ENCODE data around the gene TTC27.

Gene TTC27

DNA sequence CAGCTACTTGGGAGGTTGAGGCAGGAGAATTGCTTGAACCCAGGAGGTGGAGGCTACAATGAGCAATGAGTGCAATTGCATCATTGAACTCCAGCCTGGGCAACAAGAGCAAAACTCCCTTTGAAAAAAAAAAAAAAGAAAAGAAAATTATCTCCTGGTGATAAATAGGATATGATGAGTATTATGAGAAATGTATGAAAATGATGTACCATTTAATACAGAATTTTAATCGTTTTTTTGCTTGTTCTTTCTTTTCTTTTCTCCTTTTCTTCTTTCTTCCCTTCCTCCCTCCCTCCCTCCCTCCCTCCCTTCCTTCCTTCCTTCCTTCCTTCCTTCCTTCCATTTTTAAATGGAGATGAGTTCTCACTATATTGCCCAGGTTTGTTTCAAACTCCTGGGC, 40.4 kb downstream of the TTC27 start:
- WGBS, result no CpG with 5 or more reads among the region's 1 CpG
- Histone ChIP-seq H3K9me3 (ENCODE audit: insufficient read depth, low read depth, low read length) (no peaks in the 10 kb centered on the region), H3K36me3 (ENCODE audit: insufficient read depth, low read length) (peaks cover 34% of the 10 kb centered on the region), H3K9ac (ENCODE audit: low read depth, low read length) (no peak overlapping the region), H3K4me1 (ENCODE audit: insufficient read depth, low read length) (no peaks in the 10 kb centered on the region), H3K27me3 (ENCODE audit: insufficient read depth, low read length) (no peaks in the 10 kb centered on the region), H3K27ac (ENCODE audit: low read depth, low read length) (no peak overlapping the region), H3K4me3 (ENCODE audit: low read length) (no peak overlapping the region)

- H3K9ac ChIP-seq (ENCODE audit: low read depth, low read length), result no peak overlapping the region
- no peaks in the 10 kb centered on the region for H3K27me3 ChIP-seq (ENCODE audit: insufficient read depth, low read length)
- H3K4me3 ChIP-seq (ENCODE audit: low read length), result no peak overlapping the region
- peaks cover 27% of the 10 kb centered on the region for H3K36me3 ChIP-seq (ENCODE audit: insufficient read depth, low read length)
- no peaks in the 10 kb centered on the region for H3K9me3 ChIP-seq (ENCODE audit: insufficient read depth, low read depth, low read length)
- 90% methylated on average over 2 of the region's 2 CpGs for WGBS
- no peak overlapping the region for H3K27ac ChIP-seq (ENCODE audit: low read depth, low read length)
- H3K4me1 ChIP-seq (ENCODE audit: insufficient read depth, low read length), result no peaks in the 10 kb centered on the region
These were observed 44.2 kb downstream of the TTC27 start for GRCh38 chr2:32671885-32672533.

GRCh38 chr2:32678825-32679224, 51.0 kb downstream of the TTC27 start:
- peaks cover 1% of the 10 kb centered on the region; the same call in 1 of the 2 replicates for H3K36me3 ChIP-seq (ENCODE audit: insufficient read depth, low read length)
- H3K27me3 ChIP-seq (ENCODE audit: insufficient read depth, low read length), result no peaks in the 10 kb centered on the region
- no peak overlapping the region for H3K9ac ChIP-seq (ENCODE audit: low read depth, low read length)
- no peaks in the 10 kb centered on the region; the same call in 1 of the 2 replicates for H3K4me1 ChIP-seq (ENCODE audit: insufficient read depth, low read length)
- H3K27ac ChIP-seq (ENCODE audit: low read depth, low read length), result no peak overlapping the region
- H3K4me3 ChIP-seq (ENCODE audit: low read length), result no peak overlapping the region
- no peaks in the 10 kb centered on the region for H3K9me3 ChIP-seq (ENCODE audit: insufficient read depth, low read depth, low read length)

- Histone ChIP-seq H3K4me1 (ENCODE audit: insufficient read depth, low read length) (no peaks in the 10 kb centered on the region; the same call in 1 of the 2 replicates), H3K27me3 (ENCODE audit: insufficient read depth, low read length) (no peaks in the 10 kb centered on the region), H3K9me3 (ENCODE audit: insufficient read depth, low read depth, low read length) (no peaks in the 10 kb centered on the region), H3K27ac (ENCODE audit: low read depth, low read length) (no peak overlapping the region), H3K4me3 (ENCODE audit: low read length) (no peak overlapping the region), H3K36me3 (ENCODE audit: insufficient read depth, low read length) (no peaks in the 10 kb centered on the region; the same call in 1 of the 2 replicates), H3K9ac (ENCODE audit: low read depth, low read length) (no peak overlapping the region)
- WGBS, result 94% methylated on average over 4 of the region's 4 CpGs
These were observed 53.1 kb downstream of the TTC27 start for GRCh38 chr2:32680942-32681341.

DNA sequence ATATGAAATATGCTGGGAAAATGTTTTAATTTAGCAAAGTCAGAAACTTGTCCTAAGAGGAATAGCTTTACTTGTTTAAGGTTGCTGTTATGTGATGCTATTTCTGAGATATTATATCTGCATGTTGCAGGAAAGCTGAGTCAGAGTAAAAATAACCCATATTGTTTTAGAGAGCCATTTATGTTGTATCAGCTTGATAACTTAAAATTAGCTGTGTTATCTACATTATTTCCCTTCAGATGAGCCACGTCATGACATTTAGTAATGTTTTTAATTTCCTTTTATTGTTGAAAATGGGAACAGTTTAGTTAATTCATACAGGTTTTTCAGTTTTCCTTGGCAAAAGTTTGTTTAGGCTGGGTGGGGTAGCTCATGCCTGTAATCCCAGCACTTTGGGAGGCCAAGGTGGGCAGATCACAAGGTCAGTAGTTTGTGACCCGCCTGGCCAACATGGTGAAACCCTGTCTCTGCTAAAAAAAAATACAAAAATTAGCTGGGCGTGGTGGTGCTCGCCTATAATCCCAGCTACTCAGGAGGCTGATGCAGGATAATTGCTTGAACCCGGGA, 55.8 kb downstream of the TTC27 start:
- no peaks in the 10 kb centered on the region for H3K9me3 ChIP-seq (ENCODE audit: insufficient read depth, low read depth, low read length)
- no peak overlapping the region for H3K9ac ChIP-seq (ENCODE audit: low read depth, low read length)
- H3K36me3 ChIP-seq (ENCODE audit: insufficient read depth, low read length), result no peaks in the 10 kb centered on the region
- H3K27me3 ChIP-seq (ENCODE audit: insufficient read depth, low read length), result no peaks in the 10 kb centered on the region
- no peaks in the 10 kb centered on the region; the same call in 1 of the 2 replicates for H3K4me1 ChIP-seq (ENCODE audit: insufficient read depth, low read length)
- no peak overlapping the region for H3K4me3 ChIP-seq (ENCODE audit: low read length)
- H3K27ac ChIP-seq (ENCODE audit: low read depth, low read length), result no peak overlapping the region
- 93% methylated on average over 5 of the region's 5 CpGs for WGBS

DNA sequence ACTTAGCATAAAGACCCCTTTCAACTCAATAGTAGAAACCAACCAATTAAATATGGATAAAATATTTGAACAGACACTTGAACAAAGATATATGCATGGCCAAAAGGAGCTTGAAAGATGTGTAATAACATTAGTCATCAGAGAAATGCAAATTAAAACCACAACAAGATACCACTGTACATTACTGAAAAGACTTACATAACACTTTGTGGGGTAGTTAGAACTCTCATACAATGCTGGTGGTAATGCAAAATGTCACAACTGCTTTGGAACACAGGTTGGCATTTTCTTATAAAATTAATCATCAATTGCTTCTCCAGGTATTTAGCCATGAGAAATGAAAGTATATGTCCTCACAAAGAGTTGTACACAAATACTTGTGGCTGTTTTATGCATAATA, 60.7 kb downstream of the TTC27 start:
- Histone ChIP-seq H3K4me1 (ENCODE audit: insufficient read depth, low read length) (no peaks in the 10 kb centered on the region), H3K36me3 (ENCODE audit: insufficient read depth, low read length) (no peaks in the 10 kb centered on the region), H3K27me3 (ENCODE audit: insufficient read depth, low read length) (no peaks in the 10 kb centered on the region), H3K4me3 (ENCODE audit: low read length) (no peak overlapping the region), H3K27ac (ENCODE audit: low read depth, low read length) (no peak overlapping the region), H3K9me3 (ENCODE audit: insufficient read depth, low read depth, low read length) (no peaks in the 10 kb centered on the region), H3K9ac (ENCODE audit: low read depth, low read length) (no peak overlapping the region)

DNA sequence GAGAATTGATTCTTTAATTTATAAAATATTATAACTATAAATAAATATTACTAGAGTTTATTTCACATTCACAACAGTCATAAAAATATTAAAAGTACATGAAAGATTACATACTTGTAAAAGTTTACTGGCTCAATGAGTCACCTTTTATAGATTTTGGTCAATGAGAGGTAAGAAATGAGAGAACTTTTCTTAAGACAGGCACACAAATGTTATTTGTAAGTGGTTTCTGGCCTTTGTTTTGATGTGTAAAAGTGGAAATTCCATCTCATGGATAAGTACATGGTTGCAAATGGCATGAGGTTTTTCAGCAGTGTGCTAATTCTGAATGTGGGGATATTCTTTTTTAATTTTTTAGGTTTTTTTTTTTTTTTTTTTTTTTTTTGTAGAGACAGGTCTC, 63.8 kb downstream of the TTC27 start:
- Histone ChIP-seq H3K9me3 (ENCODE audit: insufficient read depth, low read depth, low read length) (no peaks in the 10 kb centered on the region), H3K27ac (ENCODE audit: low read depth, low read length) (no peak overlapping the region), H3K4me3 (ENCODE audit: low read length) (no peak overlapping the region), H3K4me1 (ENCODE audit: insufficient read depth, low read length) (no peaks in the 10 kb centered on the region), H3K36me3 (ENCODE audit: insufficient read depth, low read length) (no peaks in the 10 kb centered on the region), H3K27me3 (ENCODE audit: insufficient read depth, low read length) (no peaks in the 10 kb centered on the region), H3K9ac (ENCODE audit: low read depth, low read length) (no peak overlapping the region)

GRCh38 chr2:32696439-32696838, 68.6 kb downstream of the TTC27 start:
- H3K9ac ChIP-seq (ENCODE audit: low read depth, low read length), result no peak overlapping the region
- H3K27me3 ChIP-seq (ENCODE audit: insufficient read depth, low read length), result no peaks in the 10 kb centered on the region
- H3K9me3 ChIP-seq (ENCODE audit: insufficient read depth, low read depth, low read length), result no peaks in the 10 kb centered on the region
- H3K4me1 ChIP-seq (ENCODE audit: insufficient read depth, low read length), result no peaks in the 10 kb centered on the region
- H3K36me3 ChIP-seq (ENCODE audit: insufficient read depth, low read length), result no peaks in the 10 kb centered on the region
- WGBS, result 97% methylated on average over 4 of the region's 4 CpGs
- no peak overlapping the region for H3K4me3 ChIP-seq (ENCODE audit: low read length)
- no peak overlapping the region for H3K27ac ChIP-seq (ENCODE audit: low read depth, low read length)

DNA sequence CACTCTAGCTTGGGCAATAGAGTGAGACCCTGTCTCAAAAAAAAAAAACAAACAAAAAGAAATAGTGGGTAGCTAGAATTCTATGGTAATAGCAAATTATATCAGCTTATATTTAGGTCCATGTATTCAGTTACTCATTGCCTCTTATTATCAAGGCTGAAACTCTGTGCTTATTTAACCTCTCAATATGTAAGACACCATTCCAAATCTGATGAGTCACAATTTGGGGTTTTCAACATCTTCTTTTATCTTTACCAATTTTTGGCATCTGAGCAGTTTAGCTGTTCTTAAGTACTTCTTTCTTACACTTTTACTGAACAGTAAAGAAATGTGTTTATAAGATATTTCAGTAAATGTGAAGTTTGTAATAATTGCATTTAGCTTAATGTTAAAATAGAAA, 69.3 kb downstream of the TTC27 start:
- no peaks in the 10 kb centered on the region for H3K27me3 ChIP-seq (ENCODE audit: insufficient read depth, low read length)
- H3K9ac ChIP-seq (ENCODE audit: low read depth, low read length), result no peak overlapping the region
- no peaks in the 10 kb centered on the region; the same call in 1 of the 2 replicates for H3K4me1 ChIP-seq (ENCODE audit: insufficient read depth, low read length)
- no peak overlapping the region for H3K4me3 ChIP-seq (ENCODE audit: low read length)
- H3K36me3 ChIP-seq (ENCODE audit: insufficient read depth, low read length), result no peaks in the 10 kb centered on the region
- no peak overlapping the region for H3K27ac ChIP-seq (ENCODE audit: low read depth, low read length)
- H3K9me3 ChIP-seq (ENCODE audit: insufficient read depth, low read depth, low read length), result no peaks in the 10 kb centered on the region

GRCh38 chr2:32699151-32699550, 71.3 kb downstream of the TTC27 start:
- H3K27ac ChIP-seq (ENCODE audit: low read depth, low read length), result no peak overlapping the region
- no peaks in the 10 kb centered on the region for H3K27me3 ChIP-seq (ENCODE audit: insufficient read depth, low read length)
- H3K36me3 ChIP-seq (ENCODE audit: insufficient read depth, low read length), result peaks cover 10% of the 10 kb centered on the region; the same call in 1 of the 2 replicates
- no peak overlapping the region for H3K4me3 ChIP-seq (ENCODE audit: low read length)
- H3K9ac ChIP-seq (ENCODE audit: low read depth, low read length), result no peak overlapping the region
- H3K9me3 ChIP-seq (ENCODE audit: insufficient read depth, low read depth, low read length), result no peaks in the 10 kb centered on the region
- no peaks in the 10 kb centered on the region; the same call in 1 of the 2 replicates for H3K4me1 ChIP-seq (ENCODE audit: insufficient read depth, low read length)
- 60% methylated on average over 1 of the region's 1 CpG for WGBS

GRCh38 chr2:32701806-32702205, 74.0 kb downstream of the TTC27 start:
- H3K27ac ChIP-seq (ENCODE audit: low read depth, low read length), result no peak overlapping the region
- 92% methylated on average over 5 of the region's 5 CpGs for WGBS
- no peaks in the 10 kb centered on the region for H3K9me3 ChIP-seq (ENCODE audit: insufficient read depth, low read depth, low read length)
- no peak overlapping the region for H3K9ac ChIP-seq (ENCODE audit: low read depth, low read length)
- peaks cover 10% of the 10 kb centered on the region; the same call in 1 of the 2 replicates for H3K36me3 ChIP-seq (ENCODE audit: insufficient read depth, low read length)
- no peaks in the 10 kb centered on the region for H3K27me3 ChIP-seq (ENCODE audit: insufficient read depth, low read length)
- no peaks in the 10 kb centered on the region; the same call in 1 of the 2 replicates for H3K4me1 ChIP-seq (ENCODE audit: insufficient read depth, low read length)
- no peak overlapping the region for H3K4me3 ChIP-seq (ENCODE audit: low read length)

Data from HUES64 (cell line).